Measurements from ENCODE around the gene TMEM63A.
"Not testable (repeated sequence)": the region's sequence is repeated elsewhere in the genome, so short reads cannot be mapped to it uniquely, and the experiment has no call there.

Gene TMEM63A

DNA sequence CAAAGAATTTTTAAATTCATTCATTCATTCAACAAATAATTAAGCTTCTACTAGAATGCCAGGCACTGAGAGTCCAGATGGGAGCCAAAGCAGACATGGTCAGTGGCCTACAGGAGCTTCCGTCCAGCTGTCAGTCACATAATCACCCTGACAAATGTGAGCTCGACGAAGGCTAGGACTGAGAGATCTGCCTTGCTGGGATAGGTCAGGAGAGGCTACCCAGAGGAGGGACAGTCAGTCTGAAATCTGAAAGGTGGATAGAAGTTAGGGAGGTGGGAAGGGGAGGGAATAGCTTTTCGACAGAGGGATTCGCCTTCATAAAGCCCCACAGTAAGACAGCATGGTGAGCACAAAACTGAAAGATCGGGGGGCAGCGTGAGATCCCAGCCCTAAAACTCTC, 64.0 kb downstream of the TMEM63A start:
- DNase-seq, result no peak

DNA sequence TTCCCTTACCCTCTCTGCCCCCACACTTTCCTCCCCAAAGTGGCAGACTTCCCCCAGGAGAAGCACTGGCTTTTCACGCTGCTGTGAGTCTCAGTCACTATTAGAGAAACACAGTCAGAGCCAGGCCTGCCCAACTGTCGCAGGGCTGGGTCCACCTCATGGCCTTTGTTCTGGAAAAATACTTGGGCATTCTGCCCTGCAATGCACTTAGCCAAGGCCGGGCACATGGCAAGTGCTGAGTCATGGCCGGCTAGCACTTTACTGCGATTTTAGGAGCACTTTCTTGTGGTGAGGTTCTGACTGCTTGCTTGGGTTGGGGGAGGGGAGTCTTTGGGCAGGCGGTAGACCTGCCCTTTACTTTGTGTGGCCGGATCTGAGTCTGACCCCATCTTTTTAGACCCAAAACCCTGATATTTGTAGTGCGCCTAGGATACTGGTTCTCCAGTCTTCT, 64.5 kb downstream of the TMEM63A start:
- DNase-seq, result peak; percentile 83

DNA sequence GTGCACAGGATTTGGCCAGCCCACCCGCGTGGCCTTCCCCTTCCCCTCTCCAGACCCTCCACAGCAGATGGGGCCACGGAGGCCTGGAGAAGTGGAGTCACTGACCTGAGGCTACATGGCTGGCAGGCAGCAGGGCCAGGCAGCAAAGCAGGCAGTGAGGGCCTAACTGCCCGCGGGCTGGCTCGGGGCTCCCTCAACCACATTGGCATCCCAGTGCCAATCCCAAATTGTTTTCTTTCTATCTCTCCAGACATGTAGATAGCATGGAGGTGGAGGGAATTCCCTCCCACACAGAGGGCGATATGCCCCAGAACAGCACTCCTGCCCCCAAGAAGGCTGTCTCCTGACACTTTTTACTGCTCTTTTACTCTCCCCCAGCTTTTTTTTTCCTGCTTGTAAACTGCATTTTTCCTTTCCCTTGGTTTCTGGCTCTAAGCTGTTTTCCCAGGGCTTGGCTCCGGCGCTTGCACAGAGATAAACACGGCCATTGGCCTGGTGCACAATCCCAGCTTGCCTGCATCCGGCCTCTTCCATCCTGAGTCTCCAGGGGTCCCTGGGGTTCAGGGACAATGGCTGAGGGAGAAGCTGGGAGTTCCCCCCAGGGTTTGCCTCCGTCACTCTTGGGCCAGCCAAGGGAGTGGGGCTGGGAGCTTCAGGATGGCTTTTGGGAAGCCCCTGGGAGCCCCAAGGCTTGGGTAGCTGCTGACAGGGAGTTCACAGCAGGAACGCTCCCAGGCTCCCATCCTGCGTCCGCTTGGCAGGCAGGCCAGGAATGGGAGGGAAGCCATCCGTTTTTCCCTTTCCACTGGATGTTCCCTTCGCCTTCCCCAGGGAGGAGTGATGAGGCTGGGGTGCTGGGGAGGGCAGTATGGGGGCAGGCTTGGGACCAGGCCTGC, 65.3 kb downstream of the TMEM63A start:
- DNase-seq, result no peak

DNA sequence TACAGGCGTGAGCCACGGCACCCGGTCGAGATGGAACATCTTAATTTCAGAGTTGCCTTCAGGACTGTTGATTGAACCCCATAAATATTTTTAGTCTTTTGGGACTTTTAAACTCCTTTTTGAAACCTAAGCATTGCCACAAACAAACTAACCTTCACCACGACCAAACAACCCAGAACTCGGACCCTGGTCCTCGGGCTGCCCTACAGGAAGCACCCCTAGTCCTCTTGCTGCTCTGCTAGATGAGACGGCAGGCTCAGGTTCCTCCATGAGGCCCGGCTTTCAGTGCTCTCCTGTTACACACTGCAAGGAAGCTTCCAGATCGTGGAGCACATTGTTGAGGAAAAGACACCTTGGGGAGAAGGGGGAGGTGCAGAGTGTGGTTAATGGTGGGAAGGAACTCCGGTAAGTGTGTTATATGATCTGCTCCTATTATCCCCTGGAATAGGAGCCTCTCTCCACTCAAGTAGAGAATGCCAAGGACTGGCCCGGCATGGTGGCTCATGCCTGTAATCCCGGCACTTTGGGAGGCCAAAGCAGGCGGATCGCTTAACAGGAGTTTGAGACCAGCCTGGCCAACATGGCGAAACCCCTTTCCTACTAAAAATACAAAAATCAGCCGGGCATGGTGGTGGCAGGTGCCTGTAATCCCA, 66.5 kb downstream of the TMEM63A start:
- DNase-seq, result no peak

DNA sequence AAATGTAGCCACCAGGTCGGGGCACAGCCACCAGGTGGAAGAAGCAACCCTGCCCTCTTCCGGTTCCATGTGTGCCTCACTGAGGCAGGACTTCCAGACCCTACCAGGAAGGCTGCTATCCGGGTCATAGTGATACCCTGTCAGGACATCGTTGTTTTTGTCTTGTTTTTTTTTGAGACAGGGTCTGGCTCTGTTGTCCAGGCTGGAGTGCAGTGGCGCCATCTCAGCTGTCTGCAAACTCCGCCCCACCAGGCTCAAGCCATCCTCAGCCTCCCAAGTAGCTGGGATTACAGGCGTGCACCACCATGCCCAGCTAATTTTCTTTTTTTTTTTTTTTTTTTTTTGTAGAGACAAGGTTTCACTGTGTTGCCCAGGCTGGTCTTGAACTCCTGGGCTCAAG, 67.1 kb downstream of the TMEM63A start:
- DNase-seq, result not testable (repeated sequence)

DNA sequence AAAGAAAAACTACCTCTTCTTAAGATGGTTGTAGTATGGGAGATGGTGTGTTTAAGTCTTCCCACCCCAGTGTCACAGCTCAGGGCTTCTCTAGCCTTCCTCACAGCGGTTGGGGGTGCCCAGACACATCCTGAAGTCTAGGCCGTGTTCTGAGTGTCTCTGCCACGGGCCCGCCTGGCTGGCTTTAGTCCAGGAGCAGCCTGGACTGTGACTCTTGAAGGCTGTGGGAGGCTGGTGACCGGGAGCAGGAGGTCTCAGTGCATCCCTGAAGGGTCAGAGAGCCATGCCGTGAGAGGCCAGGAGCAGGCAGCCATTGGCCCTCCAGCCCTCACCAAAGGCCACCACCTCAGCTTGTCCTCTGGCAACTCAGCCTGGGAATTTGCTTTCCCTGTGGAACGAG, 67.8 kb downstream of the TMEM63A start:
- no peak for DNase-seq

DNA sequence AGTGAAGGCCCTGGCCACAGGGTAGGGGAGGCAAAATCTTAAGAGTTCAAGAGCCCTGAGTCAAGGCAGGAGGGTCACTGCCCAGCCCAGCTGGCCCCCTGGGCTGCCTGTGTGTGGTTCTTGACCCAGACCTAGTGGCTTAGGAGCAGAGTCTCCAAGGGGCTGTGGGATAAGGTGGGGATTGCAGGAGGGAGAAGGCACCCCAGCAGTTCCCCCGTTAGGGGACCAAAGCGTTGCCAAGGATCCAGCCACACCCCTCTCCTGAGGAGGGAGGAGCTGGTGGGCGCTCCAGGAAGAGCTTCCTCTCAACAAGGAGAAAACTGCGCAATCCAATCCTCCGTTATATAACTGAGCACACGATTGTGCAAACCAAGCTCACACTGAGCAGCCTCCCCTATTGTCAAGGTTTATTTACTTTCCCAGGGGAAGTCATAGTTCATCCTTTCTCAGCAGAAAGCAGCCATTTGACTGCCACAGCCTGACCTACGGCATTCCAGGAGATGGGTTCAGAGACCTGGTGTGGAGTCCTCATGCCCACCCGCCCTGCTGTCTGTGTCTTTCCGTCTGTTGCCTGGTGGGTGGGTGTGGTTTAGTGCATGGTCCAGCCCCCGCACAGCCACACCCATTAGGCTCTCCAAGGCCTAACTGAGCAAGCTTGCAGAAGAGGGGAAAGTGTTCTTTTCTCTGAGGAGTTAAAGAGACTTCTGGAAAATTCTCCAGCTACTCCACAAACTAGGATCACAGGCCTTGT, 68.8 kb downstream of the TMEM63A start:
- DNase-seq, result no peak

DNA sequence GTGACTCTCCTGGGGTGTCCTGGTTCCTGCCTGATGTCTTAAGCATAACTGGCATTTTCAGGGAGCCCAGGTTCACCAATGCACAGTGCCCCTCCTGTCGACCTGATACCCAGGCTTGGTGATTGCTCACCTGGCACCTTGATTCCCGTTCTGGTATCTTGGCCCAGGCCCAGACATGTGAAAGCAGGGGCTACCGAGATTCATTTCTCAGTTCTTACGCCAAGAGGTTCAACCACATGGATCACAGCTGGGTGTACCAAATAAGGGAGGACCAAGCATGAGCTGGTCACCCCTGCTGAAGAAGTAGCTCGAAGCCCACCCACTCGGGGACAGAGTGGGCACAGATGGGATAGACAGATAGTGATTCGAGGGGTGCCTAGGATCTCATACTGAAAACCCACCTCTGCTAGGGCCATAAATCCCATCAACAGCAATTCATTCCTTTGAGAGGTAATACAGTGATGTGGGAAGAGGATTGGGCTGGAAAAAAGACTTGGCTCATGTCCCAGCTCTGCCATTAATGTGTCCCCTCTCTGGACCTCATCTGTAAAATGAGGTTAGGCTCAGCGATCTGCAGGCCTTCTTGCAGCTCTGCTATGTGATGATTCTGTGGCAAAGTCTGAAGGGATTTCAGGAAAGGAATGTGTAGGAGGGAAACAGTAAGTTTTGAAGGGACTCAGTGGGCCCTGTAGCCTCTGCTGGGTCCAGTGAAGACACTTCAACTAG, 69.5 kb downstream of the TMEM63A start:
- peak; percentile 15 for DNase-seq

DNA sequence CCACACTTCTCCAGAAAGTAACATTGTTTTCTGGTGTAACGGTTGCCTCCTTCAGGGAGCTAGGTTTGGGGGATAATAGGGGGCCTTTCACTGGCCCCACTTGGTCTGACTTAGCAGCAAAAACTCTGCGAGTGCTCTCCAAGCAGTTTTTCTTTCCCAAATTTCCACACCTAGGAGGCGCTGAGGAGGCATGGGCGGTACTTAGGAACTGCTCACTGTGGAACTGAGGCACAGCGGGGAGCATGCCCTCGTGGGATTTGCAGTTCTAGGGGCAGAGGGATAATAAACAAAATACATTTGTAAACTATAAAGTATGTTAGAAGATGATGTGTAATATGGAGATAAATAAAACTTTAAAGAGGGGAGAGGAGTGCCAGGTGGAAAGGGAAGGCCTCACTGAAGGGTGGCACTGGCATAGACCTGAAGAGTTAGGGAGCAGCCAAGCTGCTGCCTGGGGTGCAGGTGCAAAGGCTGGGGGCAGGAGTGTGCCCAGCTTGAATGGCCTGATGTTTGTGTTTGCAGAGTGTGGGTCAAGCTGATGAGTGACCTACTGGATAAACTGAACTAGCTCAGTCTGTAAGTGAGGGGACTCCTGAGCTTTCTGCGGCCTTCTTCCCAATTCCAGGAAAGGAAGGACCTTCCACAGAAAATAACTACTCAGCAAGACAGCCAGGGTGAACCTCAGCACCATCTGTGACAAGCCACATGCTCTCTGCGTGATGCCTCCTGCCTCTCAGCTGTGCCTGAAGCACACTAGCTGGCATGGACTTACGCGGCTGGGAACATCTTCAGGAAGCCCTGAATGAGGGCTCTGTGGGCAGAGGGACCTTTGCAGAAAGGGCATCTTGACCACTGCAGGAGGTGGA, 70.3 kb downstream of the TMEM63A start:
- DNase-seq, result peak; percentile 18

DNA sequence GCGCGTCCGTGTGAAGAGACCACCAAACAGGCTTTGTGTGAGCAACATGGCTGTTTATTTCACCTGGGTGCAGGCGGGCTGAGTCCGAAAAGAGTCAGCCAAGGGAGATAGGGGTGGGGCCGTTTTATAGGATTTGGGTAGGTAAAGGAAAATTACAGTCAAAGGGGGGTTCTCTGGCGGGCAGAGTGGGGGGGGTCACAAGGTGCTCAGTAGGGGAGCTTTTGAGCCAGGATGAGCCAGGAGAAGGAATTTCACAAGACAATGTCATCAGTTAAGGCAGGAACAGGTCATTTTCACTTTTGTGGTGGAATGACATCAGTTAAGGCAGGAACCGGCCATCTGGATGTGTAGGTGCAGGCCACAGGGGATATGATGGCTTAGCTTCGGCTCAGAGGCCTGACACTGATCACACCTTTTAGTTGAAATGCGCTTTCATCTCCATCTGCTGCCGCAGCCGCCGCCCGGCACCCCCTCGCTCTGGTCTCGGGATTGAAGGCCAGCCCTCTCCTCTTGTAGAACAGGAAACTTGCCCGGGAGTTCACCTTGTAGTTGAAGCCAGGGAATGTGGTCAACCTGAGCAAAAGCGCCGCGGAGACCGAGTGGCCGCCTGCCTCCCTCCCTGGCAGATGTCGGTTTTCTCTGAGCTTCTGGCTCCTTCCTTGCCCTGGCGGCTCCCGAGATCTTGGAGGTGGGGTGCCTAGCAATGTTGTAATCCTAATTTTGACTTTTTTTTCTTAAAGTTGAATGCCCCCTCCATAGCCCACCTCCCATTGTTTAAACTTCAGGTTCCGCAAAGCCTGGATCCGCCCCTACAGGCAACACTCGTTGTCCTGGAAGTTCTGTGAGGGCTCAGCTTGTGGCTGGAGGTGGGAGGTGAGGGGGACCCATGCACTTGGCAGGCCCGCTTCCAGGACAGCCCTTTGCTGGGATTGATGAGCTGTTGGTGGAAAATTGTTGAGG, 71.3 kb downstream of the TMEM63A start:
- not testable (repeated sequence) for DNase-seq

DNA sequence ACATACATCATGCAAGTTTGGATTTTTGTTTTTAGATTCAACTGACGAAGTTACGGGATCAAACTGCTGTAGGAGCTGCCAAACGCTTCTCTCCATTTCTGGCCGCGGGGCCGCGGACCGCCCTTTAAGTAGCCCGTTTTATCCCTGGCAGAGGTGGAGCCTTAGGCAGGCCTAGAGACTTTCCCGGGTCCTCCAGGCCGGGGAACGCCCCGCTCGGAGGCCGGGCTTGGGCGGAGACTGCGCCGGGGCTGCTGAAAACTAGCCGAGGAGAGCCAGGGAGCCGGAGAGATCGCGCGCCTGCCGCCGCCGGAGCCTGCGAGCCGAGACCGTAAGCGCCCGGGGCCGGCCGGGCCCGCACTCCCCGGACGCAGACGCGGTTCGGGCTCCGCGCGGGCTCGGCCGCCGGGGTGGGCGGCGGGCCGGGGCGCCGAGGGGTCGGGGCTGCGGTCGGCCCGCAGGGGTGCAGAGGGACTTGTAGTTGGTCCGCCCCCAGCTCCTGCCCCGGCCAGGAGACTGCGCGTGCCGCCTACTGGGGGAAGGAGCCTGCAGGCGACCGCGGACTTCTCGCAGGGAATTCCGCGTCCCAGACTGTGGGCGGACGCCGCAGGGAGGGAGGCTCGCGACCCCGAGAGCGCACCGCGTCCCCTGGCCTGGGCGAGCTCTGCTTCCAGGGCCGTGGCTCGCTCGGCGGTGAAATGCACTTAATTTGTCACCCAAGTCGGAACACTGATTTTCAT, 72.2 kb downstream of the TMEM63A start, which contains the start of gene EPHX1:
EPHX1 (plus strand) TSS at position 283 of the 737 bp plus-strand sequence. CDS start 18,606 bp downstream, outside the sequence.
- peak; percentile 87 for DNase-seq

DNA sequence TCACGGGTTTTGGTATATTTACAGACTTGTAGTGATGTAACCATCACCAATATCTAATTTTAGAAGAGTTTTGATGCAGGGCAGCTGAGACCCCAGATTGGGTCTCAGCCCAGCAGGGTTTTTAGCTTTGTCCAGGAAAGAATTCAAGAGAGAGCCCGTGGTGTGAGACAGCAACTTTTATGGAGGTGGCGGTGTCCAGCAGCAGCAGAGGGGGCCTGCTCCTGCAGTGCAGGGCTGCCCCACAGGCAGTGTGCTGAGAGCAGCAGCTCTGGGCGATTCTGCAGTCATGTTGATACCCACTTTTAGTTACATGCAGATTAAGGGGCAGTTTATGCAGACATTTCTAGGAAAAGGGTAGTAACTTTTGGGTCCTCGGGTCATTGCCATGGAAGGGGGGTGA, 74.0 kb downstream of the TMEM63A start:
- no peak for DNase-seq

DNA sequence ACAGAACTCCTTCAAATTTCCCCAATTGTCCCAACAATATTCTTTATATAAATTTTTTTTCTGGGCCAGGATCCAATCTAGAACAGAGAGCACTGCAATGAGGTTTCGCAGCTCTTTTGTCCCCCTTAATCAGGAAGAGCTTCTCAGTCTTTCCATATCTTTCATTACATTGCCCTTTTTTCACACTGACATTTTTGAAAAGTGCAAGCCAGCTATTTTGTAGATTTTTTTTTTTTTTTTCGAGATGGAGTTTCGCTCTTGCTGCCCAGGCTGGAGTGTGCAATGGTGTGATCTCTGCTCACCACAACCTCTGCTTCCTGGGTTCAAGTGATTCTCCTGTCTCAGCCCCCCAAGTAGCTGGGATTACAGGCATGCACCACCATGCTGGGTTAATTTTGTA, 75.4 kb downstream of the TMEM63A start:
- DNase-seq, result not testable (repeated sequence)

DNA sequence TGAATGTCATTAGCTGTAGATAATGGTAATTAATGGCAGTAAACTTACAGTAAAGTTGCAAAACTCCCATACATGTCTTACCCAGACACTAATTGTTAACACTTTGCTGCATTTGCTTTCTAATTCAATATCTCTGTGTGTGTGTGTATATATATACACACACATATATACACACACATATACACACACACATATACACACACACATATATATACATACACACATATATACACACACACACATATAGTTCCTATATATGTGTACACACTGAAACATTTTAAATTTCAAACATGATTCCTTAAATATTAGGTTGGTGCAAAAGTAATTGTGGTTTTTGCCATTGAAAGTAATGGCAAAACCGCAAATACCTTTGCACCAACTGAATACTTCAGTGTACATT, 75.9 kb downstream of the TMEM63A start:
- no peak for DNase-seq

DNA sequence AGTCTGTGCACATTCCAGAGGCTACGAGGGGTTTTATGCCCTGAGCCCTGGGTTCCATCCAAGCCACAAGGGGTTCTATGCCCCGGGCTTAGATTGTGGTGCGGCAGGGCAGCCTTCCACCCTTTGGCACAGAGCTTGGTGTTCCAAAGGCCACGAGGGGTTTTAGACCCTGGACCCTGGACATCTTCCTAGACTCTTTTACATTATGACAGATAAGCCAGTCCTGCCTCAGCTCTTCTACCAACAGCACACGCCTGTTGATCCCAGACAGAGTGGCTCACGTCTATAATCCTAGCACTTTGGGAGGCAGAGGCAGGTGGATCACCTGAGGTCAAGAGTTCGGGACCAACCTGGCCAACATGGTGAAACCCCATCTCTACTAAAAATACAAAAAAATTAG, 81.0 kb downstream of the TMEM63A start:
- not testable (repeated sequence) for DNase-seq

DNA sequence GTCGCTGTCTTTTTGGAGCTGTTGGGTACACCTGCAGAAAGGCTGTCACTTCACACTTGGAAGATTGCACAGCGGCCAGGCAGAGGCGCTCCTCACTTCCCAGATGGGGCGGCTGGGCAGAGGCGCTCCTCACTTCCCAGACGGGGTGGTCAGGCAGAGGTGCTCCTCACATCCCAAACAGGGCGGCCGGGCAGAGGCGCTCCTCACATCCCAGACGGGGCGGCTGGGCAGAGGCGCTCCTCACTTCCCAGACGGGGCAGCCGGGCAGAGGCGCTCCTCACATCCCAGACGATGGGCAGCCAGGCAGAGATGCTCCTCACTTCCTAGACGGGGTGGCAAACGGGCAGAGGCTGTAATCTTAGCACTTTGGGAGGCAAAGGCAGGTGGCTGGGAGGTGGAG, 86.1 kb downstream of the TMEM63A start:
- DNase-seq, result not testable (repeated sequence)
